ENCODE measurements around the gene DTX4. TPM values are rescaled to one million over a fixed set of nuclear protein-coding genes. Genes with fewer than 3 reads are reported as not detected.

Gene DTX4
- total RNA-seq, 4 donors from 2014 or later, result 0.15 to 0.91 (median 0.47) TPM

DNA sequence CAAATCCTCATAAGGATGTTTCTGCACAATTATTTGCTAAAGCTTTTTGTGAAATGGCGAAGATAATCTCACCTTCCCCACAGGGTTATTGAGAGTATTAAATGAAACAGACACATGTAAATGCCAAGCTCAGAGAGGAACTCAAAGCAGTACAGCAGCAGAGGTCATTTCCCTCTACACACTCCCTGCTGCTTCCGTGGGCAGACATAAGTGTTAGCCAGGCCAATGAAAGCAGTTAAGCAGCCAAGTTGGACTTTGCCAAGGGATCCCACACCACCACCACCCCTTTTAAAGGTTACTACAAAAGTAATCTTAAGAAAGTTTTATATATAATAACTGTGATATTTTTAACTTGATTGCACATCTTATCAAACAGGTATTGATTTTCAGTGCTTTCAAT lies 33.3 kb upstream of the DTX4 start:
- Histone ChIP-seq H3K9me3 (no peaks in the 10 kb centered on the region), H3K4me1 (peaks cover 0 to 3% of the 10 kb centered on the region in 2 donors), H3K27me3 (no peaks in the 10 kb centered on the region), H3K4me3 (no peak overlapping the region), H3K36me3 (no peaks in the 10 kb centered on the region), H3K27ac (no peak overlapping the region)
- DNase-seq, result no peak
- in situ Hi-C loops (cut with MboI; ENCODE audit: low sequenced_read_pairs in 4 of 4) (loop anchor here (25.0 kb wide), 3 partner anchors 476 to 576 kb away; no protein-coding TSS in a partner anchor), intact Hi-C loops (cut with DNase I; ENCODE audit: low total_unique reads) (no loop called here)
- TF ChIP-seq POLR2A (IDR thresholded peaks at IDR 0.05), result no peak
- TF ChIP-seq, protein P1, sequence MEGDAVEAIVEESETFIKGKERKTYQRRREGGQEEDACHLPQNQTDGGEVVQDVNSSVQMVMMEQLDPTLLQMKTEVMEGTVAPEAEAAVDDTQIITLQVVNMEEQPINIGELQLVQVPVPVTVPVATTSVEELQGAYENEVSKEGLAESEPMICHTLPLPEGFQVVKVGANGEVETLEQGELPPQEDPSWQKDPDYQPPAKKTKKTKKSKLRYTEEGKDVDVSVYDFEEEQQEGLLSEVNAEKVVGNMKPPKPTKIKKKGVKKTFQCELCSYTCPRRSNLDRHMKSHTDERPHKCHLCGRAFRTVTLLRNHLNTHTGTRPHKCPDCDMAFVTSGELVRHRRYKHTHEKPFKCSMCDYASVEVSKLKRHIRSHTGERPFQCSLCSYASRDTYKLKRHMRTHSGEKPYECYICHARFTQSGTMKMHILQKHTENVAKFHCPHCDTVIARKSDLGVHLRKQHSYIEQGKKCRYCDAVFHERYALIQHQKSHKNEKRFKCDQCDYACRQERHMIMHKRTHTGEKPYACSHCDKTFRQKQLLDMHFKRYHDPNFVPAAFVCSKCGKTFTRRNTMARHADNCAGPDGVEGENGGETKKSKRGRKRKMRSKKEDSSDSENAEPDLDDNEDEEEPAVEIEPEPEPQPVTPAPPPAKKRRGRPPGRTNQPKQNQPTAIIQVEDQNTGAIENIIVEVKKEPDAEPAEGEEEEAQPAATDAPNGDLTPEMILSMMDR (IDR thresholded peaks at IDR 0.05 in 4 of 5, conservative IDR thresholded peaks at IDR 0.05 in 1 of 5), result no peak
- ATAC-seq, result no peak

DNA sequence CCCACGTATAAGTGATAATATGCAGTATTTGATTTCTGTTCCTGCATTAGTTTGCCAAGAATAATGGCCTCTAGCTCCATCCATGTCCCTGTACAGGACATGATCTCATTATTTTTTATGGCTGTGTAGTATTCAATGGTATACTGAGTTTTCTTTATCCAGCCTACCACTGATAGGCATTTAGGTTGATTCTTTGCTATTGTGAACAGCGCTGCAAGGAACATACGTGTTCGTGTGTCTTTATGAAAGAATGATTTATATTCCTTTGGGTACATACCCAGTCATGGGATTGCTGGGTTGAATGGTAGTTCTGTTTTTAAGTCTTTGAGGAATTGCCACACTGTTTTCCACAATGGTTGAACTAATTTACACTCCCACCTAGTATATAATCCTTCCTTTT lies 30.7 kb upstream of the DTX4 start:
- DNase-seq (no peak), ATAC-seq (no peak)
- Histone ChIP-seq H3K27me3 (no peaks in the 10 kb centered on the region), H3K4me3 (no peak overlapping the region), H3K9me3 (no peaks in the 10 kb centered on the region), H3K36me3 (no peaks in the 10 kb centered on the region), H3K27ac (no peak overlapping the region), H3K4me1 (peaks cover 7 to 12% of the 10 kb centered on the region in 2 donors)
- in situ Hi-C loops (cut with MboI; ENCODE audit: low sequenced_read_pairs in 4 of 4), result loop anchor here (25.0 kb wide), 3 partner anchors 479 to 579 kb away; no protein-coding TSS in a partner anchor
- intact Hi-C loops (cut with DNase I; ENCODE audit: low total_unique reads), result loop anchor here (5.0 to 10.0 kb wide), 2 partner anchors 404 to 564 kb away; partner anchors contain the start of genes LPXN and ZFP91
- TF ChIP-seq POLR2A (IDR thresholded peaks at IDR 0.05), result no peak
- TF ChIP-seq, protein P1 (IDR thresholded peaks at IDR 0.05 in 4 of 5, conservative IDR thresholded peaks at IDR 0.05 in 1 of 5), result no peak

DNA sequence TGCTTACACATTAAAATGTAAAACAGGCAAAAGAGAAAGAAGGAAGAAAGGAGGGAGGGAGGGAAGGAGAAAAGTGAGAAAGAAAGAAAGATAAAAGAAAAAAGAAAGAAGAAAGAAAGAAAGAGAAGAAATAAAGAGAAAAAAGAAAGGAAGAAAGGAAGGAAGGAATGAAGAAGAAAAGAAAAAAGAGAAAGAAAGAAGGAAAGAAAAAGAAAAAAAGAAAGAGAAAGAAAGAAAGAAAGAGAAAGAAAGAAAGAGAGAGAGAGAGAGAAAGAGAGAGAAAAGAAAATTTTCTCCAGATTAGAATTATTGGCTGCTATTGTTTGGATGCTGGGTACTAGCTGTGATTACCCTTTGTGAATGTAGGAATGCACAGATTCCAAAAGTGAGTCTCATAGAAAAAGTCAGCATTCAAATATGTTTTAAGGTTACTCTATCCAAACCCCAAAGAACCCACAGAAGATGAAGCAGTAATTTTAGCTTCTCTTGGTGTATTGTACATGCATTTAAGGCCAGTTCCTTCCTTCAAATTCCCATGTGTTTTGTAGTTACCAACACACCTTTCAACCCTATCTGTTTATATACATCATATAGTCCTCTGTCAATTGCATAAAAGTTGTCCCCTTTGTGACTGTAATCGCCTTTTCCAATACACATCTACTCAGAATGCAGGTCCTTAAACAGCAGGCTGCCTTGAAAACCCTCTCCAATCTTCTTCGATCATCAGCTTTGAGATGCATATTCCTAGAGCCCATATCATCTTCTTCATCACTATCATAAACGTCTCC lies 30.1 kb upstream of the DTX4 start:
- in situ Hi-C loops (cut with MboI; ENCODE audit: low sequenced_read_pairs in 4 of 4), result loop anchor here (25.0 kb wide), 3 partner anchors 480 to 580 kb away; no protein-coding TSS in a partner anchor
- H3K4me1 ChIP-seq, result peaks cover 7 to 12% of the 10 kb centered on the region in 2 donors
- TF ChIP-seq, protein P1 (IDR thresholded peaks at IDR 0.05 in 4 of 5, conservative IDR thresholded peaks at IDR 0.05 in 1 of 5), result no peak
- TF ChIP-seq POLR2A (IDR thresholded peaks at IDR 0.05), result no peak
- DNase-seq, result no peak
- intact Hi-C loops (cut with DNase I; ENCODE audit: low total_unique reads), result loop anchor here (5.0 to 10.0 kb wide), 2 partner anchors 403 to 565 kb away; partner anchors contain the start of genes LPXN and ZFP91
- no peak for ATAC-seq
- H3K9me3 ChIP-seq, result no peaks in the 10 kb centered on the region
- H3K36me3 ChIP-seq, result no peaks in the 10 kb centered on the region
- peak overlapping the region; percentile 70 to 82 (median 80) for H3K27ac ChIP-seq
- peak overlapping the region; percentile 68 to 90 (median 80) for H3K4me3 ChIP-seq
- H3K27me3 ChIP-seq, result no peaks in the 10 kb centered on the region

DNA sequence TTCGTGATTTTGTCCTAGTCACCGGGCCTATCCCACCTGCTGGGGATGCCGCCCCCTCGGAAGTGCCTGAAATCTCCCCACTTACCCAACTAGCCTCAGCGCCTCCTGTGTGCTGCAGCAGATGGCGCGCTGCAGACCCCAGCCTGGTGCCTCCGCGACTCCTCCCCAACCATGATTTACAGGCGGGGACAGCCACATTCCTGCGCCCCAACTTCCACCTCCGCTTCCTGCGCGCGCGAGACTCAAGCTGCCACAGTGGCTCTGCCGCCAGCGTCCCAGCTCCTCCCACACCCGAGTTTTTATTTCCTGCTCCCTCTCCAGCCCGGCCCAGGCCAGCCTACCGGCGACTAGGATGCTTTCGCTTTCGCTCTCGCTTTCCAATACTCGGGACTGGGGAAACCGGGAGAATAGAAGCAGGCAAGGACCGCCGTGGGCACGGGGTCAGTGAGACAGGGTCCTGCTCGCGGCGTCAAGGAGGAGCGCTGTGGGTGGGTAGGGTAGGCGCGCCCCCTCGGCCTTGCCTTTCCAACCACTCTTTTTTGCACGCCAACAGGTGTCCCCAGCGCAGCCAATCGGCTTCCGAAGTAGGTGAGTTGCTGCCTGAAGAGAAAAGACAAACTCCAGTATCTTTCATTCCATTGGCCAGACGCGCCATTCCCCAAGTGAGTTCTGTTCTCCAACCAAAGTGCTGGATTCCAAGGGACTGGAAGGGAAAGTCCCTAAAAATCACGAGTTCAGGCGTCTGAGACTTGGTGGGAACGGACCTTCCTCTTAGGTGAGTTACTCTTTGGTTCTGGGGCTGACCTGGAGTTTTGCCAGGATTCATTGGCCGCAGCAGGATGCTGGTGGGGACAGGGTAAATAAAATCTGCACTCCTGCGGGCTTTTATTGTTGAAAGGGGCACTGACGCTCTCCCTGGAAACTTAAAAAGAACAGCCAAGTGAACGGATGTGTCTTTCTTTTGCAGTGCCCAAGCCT lies 29.1 kb upstream of the DTX4 start, which contains the start of gene FAM111A:
Gene FAM111A (plus strand): TSS at position 327 of the 978 bp plus-strand sequence. CDS start 6,017 bp downstream, outside the sequence.
- intact Hi-C loops (cut with DNase I; ENCODE audit: low total_unique reads), result loop anchor here (5.0 to 10.0 kb wide), 2 partner anchors 402 to 566 kb away; partner anchors contain the start of genes LPXN and ZFP91
- peak; percentile 64 to 74 for DNase-seq
- TF ChIP-seq, protein P1 (IDR thresholded peaks at IDR 0.05 in 4 of 5, conservative IDR thresholded peaks at IDR 0.05 in 1 of 5), result no peak
- peak in 1 of 2 donors; percentile 41 for TF ChIP-seq POLR2A (IDR thresholded peaks at IDR 0.05)
- in situ Hi-C loops (cut with MboI; ENCODE audit: low sequenced_read_pairs in 4 of 4), result loop anchor here (25.0 kb wide), 3 partner anchors 481 to 581 kb away; no protein-coding TSS in a partner anchor
- peak within 1 kb of the TSS; percentile 70 to 82 (median 80) for H3K27ac ChIP-seq
- peak within 1 kb of the TSS; percentile 68 to 90 (median 80) for H3K4me3 ChIP-seq
- H3K27me3 ChIP-seq, result no peaks in the 10 kb centered on the region
- H3K36me3 ChIP-seq, result no peaks in the 10 kb centered on the region
- H3K4me1 ChIP-seq, result peaks cover 7 to 12% of the 10 kb centered on the region in 2 donors
- H3K9me3 ChIP-seq, result no peaks in the 10 kb centered on the region
- ATAC-seq, result peak; percentile 85 to 88
